Activated CD4-positive, alpha-beta T cell treated with anti-CD3 and anti-CD28 coated beads, Interleukin-2, amount 10 ng/mL, durations not matched to agents 24 days and 14 days (primary cell): Measurements from ENCODE around the gene ATP5MC2. TPM values are rescaled to one million over a fixed set of nuclear protein-coding genes. Genes with fewer than 3 reads are reported as not detected.
"Not testable (repeated sequence)": the region's sequence is repeated elsewhere in the genome, so short reads cannot be mapped to it uniquely, and the experiment has no call there.

Source experiments
- DNase-seq: peaks from one replicate; pipeline ENCODE4 v3.0.0; 2022
- H3K27ac Mint-ChIP-seq: one replicate; pipeline ENCODE4 v1.8.0; 2022; ENCODE audit warnings: mild to moderate bottlenecking, mixed read lengths
- H3K27me3 Mint-ChIP-seq: one replicate; pipeline ENCODE4 v1.8.0; 2022; ENCODE audit warnings: mixed read lengths
- H3K36me3 Mint-ChIP-seq: one replicate; pipeline ENCODE4 v1.8.0; 2022; ENCODE audit warnings: low read depth, mild to moderate bottlenecking, mixed read lengths
- H3K4me1 Mint-ChIP-seq: one replicate; pipeline ENCODE4 v1.8.0; 2021; ENCODE audit warnings: mixed read lengths
- H3K4me3 Mint-ChIP-seq: one replicate; pipeline ENCODE4 v1.8.0; 2022; ENCODE audit warnings: mild to moderate bottlenecking, moderate library complexity, mixed read lengths
- H3K9me3 Mint-ChIP-seq: one replicate; pipeline ENCODE4 v1.8.0; 2021; ENCODE audit warnings: mixed read lengths
- intact Hi-C: fragments of 100-400 bp; cut with micrococcal nuclease; formaldehyde crosslinking; loops from one replicate; pipeline ENCODE4 v1.15.1; 2023
- total RNA-seq: library from RNA; stranded (reverse); gene quantifications from 2 replicates; pipeline ENCODE4 v1.2.3, GENCODE V29; 2022

ATP5MC2 gene
- 408 and 411 TPM in 2 replicates for total RNA-seq

DNA sequence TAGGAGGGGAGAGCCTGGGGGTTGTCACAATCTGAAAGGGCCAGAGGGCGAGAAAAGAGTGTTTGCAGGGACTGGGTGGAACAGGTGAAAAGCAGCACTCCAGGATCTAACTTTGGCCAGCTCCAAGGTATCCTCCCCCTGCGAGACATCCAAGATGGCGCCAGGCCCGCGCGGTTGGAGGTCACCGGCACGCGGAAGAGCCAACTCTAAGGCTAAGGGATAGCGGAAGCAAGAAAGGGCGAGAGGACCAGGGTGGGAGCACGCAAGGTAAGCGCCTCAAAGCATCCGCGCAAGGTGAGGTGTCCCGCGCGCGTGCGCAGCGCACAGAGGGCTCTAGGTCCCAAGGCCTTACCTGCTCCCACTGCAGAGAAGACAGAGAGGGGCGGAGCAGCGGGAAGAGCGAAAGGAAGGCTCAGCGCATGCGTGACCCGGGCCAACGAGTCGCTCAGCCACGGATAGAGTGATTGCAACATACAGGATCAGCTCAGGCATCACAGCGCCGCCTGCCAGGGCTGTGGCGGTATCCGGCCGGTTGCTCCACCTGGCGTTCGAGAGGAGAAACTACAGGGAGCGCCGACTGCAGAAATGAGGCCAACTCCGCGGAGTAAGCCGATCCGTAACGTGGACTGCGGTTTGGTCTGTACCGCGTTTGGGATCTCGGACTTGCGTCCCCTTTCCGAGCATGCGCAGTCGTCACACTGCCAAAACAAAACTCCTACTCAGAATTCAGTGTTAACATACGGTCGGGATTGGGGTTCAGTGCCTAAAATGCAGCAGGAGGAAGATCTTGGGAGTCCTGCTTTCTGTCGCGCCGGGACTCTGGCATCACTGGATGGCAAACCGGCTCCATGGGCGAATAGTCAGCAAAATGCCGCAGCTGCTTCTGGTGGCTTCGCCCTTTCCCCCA is at the start of gene ATP5MC2:
Gene ATP5MC2 (minus strand): TSS at position 383 of the 907 bp plus-strand sequence. CDS start 3,469 bp downstream, outside the sequence.
- DNase-seq = peak; percentile 99
- peak within 1 kb of the TSS; percentile 100 for H3K4me3 Mint-ChIP-seq
- H3K36me3 Mint-ChIP-seq = peaks cover 41% of the 10 kb centered on the region
- H3K27ac Mint-ChIP-seq = peak within 1 kb of the TSS; percentile 99
- H3K27me3 Mint-ChIP-seq = peaks cover 32% of the 10 kb centered on the region
- peaks cover 24% of the 10 kb centered on the region for H3K4me1 Mint-ChIP-seq
- H3K9me3 Mint-ChIP-seq = no peaks in the 10 kb centered on the region
- intact Hi-C loops = loop anchor here (1.0 to 2.0 kb wide), 5 partner anchors 50 to 175 kb away; partner anchors contain the start of genes ATF7, CALCOCO1 and TARBP2

GRCh38 chr12:53722450-53723041 is 46.7 kb upstream of the ATP5MC2 start:
- no peak for DNase-seq
- no peak overlapping the region for H3K4me3 Mint-ChIP-seq
- no peaks in the 10 kb centered on the region for H3K9me3 Mint-ChIP-seq
- intact Hi-C loops = no loop called here
- peaks cover 36% of the 10 kb centered on the region for H3K36me3 Mint-ChIP-seq
- no peaks in the 10 kb centered on the region for H3K27me3 Mint-ChIP-seq
- H3K27ac Mint-ChIP-seq = no peak overlapping the region
- peaks cover 23% of the 10 kb centered on the region for H3K4me1 Mint-ChIP-seq

DNA sequence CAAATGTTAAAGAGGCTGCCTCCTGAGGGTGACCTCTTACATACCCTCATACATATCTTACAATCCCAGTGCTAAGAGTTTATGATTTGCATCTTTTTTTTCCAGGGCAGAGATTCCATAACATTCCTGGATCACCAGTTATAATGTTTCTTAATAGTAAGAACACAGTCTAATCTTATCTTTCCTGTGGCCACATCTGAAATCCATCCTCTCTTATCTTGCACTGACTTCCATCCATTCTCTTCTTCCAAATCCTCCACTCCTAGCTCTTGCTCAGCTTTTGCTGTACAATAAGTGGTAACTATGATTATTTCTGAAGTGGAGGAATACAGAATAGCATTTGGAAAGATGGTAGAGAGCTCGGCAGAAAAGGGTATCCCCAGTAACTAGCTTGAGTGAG is 45.1 kb upstream of the ATP5MC2 start:
- Mint-ChIP-seq H3K27ac (no peak overlapping the region), H3K4me1 (peaks cover 11% of the 10 kb centered on the region), H3K4me3 (no peak overlapping the region), H3K27me3 (no peaks in the 10 kb centered on the region), H3K36me3 (peaks cover 42% of the 10 kb centered on the region), H3K9me3 (no peaks in the 10 kb centered on the region)
- no peak for DNase-seq
- intact Hi-C loops = no loop called here

GRCh38 chr12:53719649-53720048 is 43.8 kb upstream of the ATP5MC2 start:
- Mint-ChIP-seq H3K27ac (no peak overlapping the region), H3K9me3 (no peaks in the 10 kb centered on the region), H3K4me1 (peaks cover 6% of the 10 kb centered on the region), H3K27me3 (no peaks in the 10 kb centered on the region), H3K36me3 (peaks cover 42% of the 10 kb centered on the region), H3K4me3 (no peak overlapping the region)
- no peak for DNase-seq
- intact Hi-C loops = no loop called here

DNA sequence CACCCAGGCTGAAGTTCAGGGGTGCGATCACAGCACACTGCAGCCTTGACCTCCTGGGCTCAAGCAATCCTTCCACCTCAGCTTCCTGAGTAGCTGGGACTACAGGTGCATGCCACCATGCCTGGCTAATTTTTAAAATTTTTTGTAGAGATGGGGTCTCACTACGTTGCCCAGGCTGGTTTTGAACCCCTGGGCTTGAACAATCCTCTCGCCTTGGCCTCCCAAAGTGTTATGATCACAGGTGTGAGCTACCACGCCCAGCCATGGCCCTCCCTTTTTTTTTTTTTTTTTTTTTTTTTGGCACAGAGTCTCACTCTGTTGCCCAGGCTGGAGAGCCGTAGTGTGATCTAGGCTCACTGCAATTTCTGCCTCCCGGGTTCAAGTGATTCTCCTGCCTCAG is 42.7 kb upstream of the ATP5MC2 start:
- H3K4me3 Mint-ChIP-seq, H3K27ac Mint-ChIP-seq, H3K4me1 Mint-ChIP-seq, intact Hi-C loops, DNase-seq, H3K27me3 Mint-ChIP-seq, H3K9me3 Mint-ChIP-seq: not testable (repeated sequence)
- peaks cover 34% of the 10 kb centered on the region for H3K36me3 Mint-ChIP-seq

GRCh38 chr12:53717319-53717718 is 41.4 kb upstream of the ATP5MC2 start:
- H3K36me3 Mint-ChIP-seq = peaks cover 30% of the 10 kb centered on the region
- H3K27me3 Mint-ChIP-seq = no peaks in the 10 kb centered on the region
- no peaks in the 10 kb centered on the region for H3K9me3 Mint-ChIP-seq
- no peak overlapping the region for H3K27ac Mint-ChIP-seq
- no peak overlapping the region for H3K4me3 Mint-ChIP-seq
- H3K4me1 Mint-ChIP-seq = no peaks in the 10 kb centered on the region
- intact Hi-C loops = no loop called here
- DNase-seq = no peak

DNA sequence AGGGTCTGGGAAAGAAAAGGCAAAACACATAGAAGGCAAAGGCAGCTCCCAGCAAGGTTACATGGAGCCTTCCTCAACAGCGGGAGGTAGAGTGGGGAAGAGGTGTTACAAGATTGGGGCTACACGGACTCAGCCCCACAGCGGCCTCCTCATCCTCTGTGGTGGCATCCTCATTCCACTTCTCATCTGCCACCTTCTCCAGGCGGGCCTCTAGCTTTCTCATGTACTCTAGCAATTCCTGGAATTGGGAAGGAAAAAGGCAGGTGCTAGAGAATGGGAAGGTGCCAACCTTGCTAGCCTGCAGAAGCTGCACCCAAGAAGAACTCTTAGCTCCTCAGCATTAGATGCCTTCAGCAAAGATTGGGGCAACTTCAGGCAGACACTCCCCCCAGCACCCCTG is 38.1 kb upstream of the ATP5MC2 start:
- Mint-ChIP-seq H3K27me3 (peaks cover 2% of the 10 kb centered on the region), H3K4me1 (no peaks in the 10 kb centered on the region), H3K27ac (no peak overlapping the region), H3K36me3 (peaks cover 9% of the 10 kb centered on the region), H3K9me3 (no peaks in the 10 kb centered on the region), H3K4me3 (no peak overlapping the region)
- no peak for DNase-seq
- intact Hi-C loops = no loop called here

- intact Hi-C loops = no loop called here
- no peaks in the 10 kb centered on the region for H3K9me3 Mint-ChIP-seq
- peaks cover 9% of the 10 kb centered on the region for H3K36me3 Mint-ChIP-seq
- DNase-seq = no peak
- H3K4me1 Mint-ChIP-seq = no peaks in the 10 kb centered on the region
- no peak overlapping the region for H3K4me3 Mint-ChIP-seq
- no peak overlapping the region for H3K27ac Mint-ChIP-seq
- peaks cover 7% of the 10 kb centered on the region for H3K27me3 Mint-ChIP-seq
Measured at GRCh38 chr12:53713516-53713915, 37.6 kb upstream of the ATP5MC2 start.

DNA sequence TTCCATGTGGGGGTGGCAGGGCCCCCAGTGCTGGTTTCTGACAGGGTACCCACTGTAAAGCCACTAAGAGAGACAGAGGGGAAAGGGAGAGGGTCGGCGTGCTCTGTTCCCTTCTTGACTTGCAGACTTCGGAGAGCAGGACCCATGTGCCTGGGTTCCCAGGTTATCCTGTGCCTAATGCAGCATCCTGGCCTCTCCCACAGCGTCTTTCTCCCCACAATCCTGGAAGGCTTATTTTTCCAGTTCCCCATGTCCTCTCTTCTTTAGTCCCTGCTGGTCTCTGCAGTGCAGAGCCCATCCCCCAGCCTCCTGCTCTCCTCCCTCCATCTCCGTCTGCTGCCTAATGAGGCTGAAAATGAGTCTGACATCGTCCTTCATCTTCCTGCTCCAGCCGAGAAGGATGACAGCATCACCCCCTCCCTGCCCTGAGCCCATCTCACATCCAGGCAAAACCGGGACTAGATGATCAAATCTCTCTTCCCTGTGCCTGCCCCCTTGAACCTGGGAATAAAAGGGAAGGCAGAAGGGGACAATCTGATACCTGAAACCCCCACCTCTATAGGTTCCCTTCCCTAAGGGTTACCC is 36.3 kb upstream of the ATP5MC2 start:
- Mint-ChIP-seq H3K4me1 (no peaks in the 10 kb centered on the region), H3K27ac (no peak overlapping the region), H3K36me3 (peaks cover 9% of the 10 kb centered on the region), H3K4me3 (no peak overlapping the region), H3K27me3 (peaks cover 14% of the 10 kb centered on the region), H3K9me3 (no peaks in the 10 kb centered on the region)
- DNase-seq = no peak
- intact Hi-C loops = no loop called here

DNA sequence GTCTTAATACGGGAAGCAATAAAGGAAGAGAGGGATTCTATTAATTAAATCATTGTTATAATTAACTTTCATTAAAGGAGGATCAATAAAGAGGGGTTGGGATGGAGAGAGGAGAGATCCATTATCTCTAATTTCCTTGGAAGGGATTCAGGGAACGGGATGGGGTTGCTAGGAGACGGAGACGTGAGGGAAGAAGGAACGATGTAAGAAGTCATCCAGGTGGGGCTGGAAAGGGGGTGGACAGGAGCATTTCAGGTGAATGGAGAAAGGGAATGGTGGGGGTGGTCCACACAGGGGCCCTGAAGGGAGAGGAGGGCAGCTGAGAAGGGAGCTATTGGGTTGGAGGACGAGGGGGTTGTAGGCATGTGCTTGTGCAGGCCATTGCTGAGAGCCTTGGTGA is 34.2 kb upstream of the ATP5MC2 start:
- H3K4me1 Mint-ChIP-seq = no peaks in the 10 kb centered on the region
- no peaks in the 10 kb centered on the region for H3K9me3 Mint-ChIP-seq
- no peak overlapping the region for H3K27ac Mint-ChIP-seq
- H3K4me3 Mint-ChIP-seq = no peak overlapping the region
- DNase-seq = no peak
- peaks cover 27% of the 10 kb centered on the region for H3K27me3 Mint-ChIP-seq
- H3K36me3 Mint-ChIP-seq = peaks cover 3% of the 10 kb centered on the region
- intact Hi-C loops = no loop called here

DNA sequence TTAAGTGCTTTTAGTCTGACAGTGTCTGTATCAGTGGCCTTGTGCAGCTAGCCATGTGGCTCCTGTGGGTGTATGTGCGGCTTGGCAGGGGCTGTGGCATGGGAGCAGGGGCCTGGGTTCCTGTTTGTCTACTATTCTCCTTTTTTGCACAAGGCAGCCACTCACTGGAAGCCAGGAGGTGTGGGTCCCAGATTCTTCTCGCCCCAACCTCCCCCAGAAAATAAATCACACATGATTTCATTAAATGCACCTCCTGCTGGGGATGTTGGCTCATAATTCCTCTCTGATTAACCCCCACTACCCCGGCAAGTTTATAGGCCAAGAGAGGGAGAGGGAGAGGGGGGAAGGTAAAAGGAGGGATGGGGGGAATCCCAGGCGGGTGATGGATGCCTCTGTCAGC is 33.8 kb upstream of the ATP5MC2 start:
- Mint-ChIP-seq H3K36me3 (peaks cover 3% of the 10 kb centered on the region), H3K9me3 (no peaks in the 10 kb centered on the region), H3K27ac (no peak overlapping the region), H3K27me3 (peaks cover 29% of the 10 kb centered on the region), H3K4me1 (no peaks in the 10 kb centered on the region), H3K4me3 (no peak overlapping the region)
- intact Hi-C loops = no loop called here
- DNase-seq = no peak

DNA sequence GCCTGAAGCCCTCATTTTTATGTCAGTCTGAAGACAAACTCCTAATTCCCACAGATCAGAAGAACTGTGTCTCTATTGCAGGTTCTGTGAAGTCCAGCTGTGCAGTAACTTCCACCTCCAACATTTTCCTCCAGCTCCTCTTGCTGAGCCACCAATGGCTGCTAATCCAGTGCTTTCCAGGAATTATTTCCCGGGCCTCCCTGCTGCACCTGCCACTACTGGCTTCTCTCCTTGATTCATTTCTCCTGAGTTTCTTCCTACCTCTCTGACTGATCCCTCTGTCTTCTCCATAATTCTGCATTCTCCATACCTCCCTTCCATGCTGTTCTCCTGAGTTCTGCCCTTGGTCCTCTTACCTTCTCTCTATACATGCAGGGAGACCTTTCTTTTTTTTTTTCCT is 30.2 kb upstream of the ATP5MC2 start:
- no peak for DNase-seq
- H3K9me3 Mint-ChIP-seq = no peaks in the 10 kb centered on the region
- no peak overlapping the region for H3K27ac Mint-ChIP-seq
- no peaks in the 10 kb centered on the region for H3K36me3 Mint-ChIP-seq
- intact Hi-C loops = no loop called here
- peaks cover 2% of the 10 kb centered on the region for H3K4me1 Mint-ChIP-seq
- H3K4me3 Mint-ChIP-seq = no peak overlapping the region
- peaks cover 58% of the 10 kb centered on the region for H3K27me3 Mint-ChIP-seq

DNA sequence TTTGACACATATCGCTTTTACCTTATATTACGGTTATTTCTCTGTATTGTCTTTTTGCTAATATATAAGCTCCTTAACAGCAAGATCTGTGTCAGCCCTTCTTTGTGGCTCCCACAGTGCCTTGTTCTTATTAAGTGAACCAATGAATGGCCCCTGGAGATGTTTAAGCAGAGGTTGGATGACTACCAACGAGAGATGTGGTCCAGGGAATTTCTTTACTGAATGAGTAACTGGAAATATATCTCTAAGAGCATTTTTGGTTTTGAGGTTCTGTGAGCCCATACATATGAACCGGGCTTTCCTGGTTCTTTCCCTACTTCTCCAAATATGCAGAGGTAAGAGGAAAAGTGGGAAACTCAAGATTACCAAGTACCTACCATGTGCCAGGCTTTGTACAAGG is 27.9 kb upstream of the ATP5MC2 start:
- no peak for DNase-seq
- H3K27ac Mint-ChIP-seq = no peak overlapping the region
- H3K4me3 Mint-ChIP-seq = no peak overlapping the region
- peaks cover 73% of the 10 kb centered on the region for H3K27me3 Mint-ChIP-seq
- no peaks in the 10 kb centered on the region for H3K36me3 Mint-ChIP-seq
- intact Hi-C loops = no loop called here
- H3K9me3 Mint-ChIP-seq = no peaks in the 10 kb centered on the region
- peaks cover 2% of the 10 kb centered on the region for H3K4me1 Mint-ChIP-seq
